ENCODE data around the gene FBXL7.

- TF ChIP-seq CTCF (IDR thresholded peaks at IDR 0.05) (no peak), POLR2AphosphoS5 (IDR thresholded peaks at IDR 0.05) (no peak), POLR2A (IDR thresholded peaks at IDR 0.05) (no peak), EP300 (IDR thresholded peaks at IDR 0.05; ENCODE audit: low read depth) (no peak)
Measured at GRCh38 chr5:15575666-15576065, 75.7 kb downstream of the FBXL7 start.

All from transverse colon (tissue), 4 donors.